ENCODE results near the gene ARHGDIA.
"Not testable (repeated sequence)": the region's sequence is repeated elsewhere in the genome, so short reads cannot be mapped to it uniquely, and the experiment has no call there.

Gene ARHGDIA

DNA sequence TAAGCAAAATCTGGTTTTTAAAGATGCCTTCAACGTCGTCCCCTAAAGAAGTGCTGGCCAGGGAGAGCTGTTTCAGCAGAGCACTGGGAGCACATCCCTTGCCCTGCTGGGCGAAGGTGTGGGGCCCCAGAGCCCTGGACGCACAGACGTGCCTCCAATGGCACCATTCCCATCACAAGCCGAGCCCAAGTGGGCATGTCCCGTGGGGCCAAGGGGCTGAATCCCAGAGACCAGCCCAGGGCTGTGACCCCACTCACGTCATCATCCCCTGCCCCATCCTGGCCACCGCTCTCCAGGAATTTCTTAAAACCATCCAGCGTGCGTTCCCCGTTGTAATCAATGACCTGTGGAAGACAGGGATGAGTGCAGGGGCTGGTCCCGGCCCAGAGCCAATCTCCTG lies 26.2 kb downstream of the ARHGDIA start:
- DNase-seq (ENCODE audit: low read depth in 1 of 2, low spot score in 1 of 2): no peak

DNA sequence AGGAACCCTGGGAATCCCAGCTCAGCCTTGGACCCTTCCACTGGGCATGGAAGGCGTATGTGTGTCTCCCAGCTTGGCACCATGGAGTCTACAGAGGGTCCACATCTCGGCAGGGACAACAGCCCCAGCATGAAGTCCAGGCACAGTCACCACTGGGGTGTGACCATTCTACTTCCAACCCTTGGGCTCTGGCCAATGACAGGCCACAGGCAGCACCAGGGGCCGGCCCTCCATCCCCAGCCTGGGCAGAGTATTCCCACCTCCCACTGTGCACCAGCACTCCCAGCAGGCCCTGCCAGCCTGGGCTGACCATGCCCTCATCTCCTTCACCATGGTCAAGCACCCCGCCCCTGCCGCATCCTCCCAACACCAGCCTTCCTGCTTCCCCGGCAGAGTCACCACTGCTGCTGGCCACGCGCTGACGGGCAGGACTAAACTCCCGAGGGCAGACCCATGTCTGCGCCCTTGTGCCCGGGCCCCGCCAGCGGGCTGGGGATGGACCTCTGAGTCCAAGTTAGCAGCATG lies 26.7 kb downstream of the ARHGDIA start:
- no peak for DNase-seq (ENCODE audit: low read depth in 1 of 2, low spot score in 1 of 2)

DNA sequence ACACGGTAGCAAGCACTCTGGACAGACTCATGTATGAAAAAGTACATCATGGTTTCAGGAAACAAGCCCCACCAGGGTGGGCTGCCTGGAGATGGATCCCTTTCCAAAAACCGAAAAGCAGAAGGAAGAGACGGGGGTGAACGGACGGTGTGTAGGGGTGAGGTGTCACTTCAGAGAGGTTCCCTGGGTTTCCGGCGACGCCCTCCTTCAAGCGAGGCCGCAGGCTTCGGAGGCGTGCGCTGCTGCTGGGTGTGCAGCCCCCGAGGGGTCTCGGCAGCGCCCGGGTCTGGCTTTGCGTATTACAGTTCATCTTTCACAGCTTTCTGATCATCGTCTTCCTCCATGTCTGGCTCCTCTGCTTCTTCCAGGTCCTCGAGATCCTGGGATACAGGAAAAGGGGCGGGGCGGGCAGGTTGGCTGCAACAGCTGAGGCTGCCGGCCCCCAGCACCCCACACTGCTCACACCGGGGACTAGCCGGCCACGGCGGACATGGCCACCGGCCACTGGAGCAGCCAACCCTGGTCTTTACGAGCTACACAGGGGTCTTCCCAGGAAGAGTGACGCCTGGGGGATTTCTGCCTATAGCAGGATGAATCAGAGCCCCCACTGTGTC lies 27.3 kb downstream of the ARHGDIA start:
- no peak for DNase-seq (ENCODE audit: low read depth in 1 of 2, low spot score in 1 of 2)

DNA sequence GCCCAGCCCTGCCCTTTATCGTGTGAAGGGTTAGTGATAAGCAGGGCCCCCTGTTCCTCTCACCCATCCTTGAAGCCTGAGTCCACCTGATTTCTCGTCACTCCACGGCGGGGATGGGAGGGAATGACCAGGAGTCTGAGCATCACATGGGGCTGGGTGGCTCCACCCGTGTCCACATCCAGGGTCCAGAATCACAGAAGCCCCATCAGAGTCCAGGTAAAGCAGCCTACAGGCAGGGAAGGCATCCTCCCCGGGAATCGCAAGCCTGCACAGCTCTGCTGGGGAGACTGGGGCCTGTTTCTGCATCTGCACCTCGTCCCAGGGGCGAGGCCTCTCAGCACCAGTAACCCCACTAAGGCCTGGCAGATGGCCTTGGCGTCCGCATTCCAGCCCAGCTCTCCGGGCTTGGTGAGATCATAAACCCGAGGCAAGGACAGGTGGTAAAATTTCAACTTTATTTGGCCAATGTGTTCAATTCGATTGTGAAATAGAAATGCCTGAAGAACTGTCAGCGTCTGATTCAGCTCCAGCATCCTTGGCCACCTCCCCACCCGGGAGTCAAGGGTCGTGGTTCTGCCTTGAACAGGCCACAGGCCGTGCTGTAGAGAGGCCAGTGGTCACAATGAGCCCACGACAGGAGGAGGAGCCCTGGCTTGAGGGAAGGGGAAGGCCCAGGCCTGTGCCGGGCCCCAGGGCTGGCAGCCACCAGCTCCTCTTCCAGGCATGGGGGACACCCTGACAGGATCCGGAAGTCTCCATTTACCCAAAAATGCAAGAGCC lies 28.2 kb downstream of the ARHGDIA start:
- DNase-seq (ENCODE audit: low read depth in 1 of 2, low spot score in 1 of 2): no peak

DNA sequence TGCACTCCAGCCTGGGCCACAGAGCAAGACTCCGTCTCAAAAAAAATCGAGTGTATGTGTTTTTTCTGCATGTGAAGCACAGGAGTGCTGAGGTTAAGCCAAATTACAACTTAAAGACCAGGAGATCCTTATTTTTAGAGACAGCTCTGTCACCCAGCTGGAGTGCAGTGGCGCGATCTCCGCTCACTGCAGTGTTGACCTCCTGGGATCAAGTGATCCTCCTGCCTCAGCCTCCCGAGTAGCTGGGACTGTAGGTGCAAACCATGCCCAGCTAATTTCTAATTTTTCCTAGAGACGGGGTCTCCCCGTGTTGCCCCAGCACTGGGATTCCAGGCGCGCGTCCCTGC lies 28.8 kb downstream of the ARHGDIA start:
- no peak for DNase-seq (ENCODE audit: low read depth in 1 of 2, low spot score in 1 of 2)

DNA sequence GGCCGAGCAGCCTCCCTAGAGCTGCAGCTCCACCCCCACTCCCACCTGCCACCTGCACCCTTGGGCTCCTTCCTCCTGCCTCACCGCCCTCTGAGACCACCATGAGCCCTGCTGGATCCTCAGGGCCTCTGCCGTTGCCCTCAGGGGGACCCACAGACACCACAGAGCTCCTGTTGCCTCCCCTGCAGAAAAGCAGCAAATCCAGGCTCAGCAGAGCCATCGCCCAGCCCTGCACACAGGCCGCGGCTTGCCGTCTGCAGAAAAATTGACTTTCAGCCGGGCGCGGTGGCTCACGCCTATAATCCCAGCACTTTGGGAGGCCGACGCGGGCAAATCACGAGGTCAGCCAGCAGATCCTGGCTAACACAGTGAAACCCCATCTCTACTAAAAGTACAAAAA lies 29.3 kb downstream of the ARHGDIA start:
- no peak for DNase-seq (ENCODE audit: low read depth in 1 of 2, low spot score in 1 of 2)

DNA sequence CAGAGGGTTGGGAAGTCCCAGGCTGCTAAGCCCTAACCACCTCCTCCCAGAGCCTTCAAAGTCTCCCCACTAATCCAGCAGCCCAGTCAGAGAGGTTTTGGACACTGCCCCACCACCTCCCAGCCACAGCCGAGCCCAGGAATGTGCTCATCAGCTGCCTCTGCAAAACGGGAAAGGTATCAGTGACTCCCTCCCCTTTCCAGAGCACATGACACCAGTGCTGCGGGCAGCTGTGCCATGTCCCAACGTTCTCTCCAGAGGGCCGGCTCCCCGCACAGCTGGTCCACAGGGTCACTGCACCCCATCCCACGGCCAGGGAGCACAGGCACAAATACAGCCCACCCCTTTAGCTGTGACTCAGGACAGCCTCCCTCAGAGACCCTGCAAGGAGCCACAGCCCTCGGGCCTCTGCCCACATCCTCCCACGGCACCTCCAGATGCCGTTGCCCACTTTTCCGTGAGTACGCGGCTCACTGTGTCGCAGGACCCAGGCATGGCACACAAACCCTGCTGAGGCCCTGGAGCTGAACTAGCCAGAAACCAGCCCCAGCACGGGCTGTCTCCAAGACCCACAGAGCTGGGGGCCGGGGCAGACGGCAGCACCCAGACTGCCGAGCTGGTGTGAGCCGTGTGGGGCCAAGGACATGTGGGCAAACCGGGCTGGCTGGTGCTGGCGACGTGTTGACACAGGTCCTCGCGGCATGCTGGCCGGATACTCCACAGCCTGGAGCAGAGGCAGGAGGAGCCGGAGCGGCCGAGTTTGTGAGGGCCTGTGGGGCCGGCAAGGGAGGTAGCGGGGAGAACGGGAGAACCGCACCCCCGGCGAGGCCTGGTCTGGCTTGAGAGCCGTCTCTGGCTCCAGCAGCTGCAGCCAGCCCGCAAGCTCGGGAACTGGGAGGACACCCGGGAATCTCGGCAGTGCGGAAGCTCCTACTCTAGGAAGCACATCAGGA lies 30.0 kb downstream of the ARHGDIA start:
- DNase-seq (ENCODE audit: low read depth in 1 of 2, low spot score in 1 of 2): no peak

DNA sequence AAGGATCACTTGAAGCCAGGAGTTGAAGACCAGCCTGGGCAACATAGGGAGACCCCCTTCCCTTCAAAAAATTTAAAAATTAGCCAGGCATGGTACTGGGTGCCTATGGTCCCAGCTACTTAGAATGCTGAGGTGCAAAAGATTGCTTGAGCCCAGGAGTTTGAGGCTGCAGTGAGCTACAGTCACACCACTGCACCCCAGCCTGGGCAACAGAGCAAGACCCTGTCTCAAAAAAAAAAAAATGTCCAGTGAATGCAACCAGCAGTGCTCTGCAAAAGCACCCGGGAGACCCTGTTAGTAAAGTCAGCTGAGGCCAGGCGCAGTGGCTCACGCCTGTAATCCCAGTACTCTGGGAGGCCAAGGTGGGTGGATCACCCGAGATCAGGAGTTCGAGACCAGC lies 31.1 kb downstream of the ARHGDIA start:
- not testable (repeated sequence) for DNase-seq (ENCODE audit: low read depth in 1 of 2, low spot score in 1 of 2)

DNA sequence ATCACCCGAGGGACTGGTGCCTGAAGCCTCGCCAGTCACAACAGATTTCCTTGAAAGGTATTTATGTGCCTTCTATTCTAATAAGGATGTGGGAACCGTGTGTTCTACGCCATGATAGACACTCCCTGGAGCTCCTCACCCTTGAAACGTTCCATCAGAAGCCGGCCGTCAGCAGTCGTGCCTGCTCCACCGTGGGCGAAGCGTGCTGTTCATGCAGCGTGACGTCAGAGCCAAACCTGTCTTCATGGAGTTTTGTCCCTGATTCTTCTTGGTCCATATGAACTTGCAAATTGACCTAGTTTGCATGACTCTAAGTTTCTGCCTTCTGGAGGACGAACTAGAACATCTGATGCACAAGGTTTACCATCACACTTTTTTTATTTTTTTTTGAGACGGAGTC lies 31.8 kb downstream of the ARHGDIA start:
- DNase-seq (ENCODE audit: low read depth in 1 of 2, low spot score in 1 of 2): no peak

DNA sequence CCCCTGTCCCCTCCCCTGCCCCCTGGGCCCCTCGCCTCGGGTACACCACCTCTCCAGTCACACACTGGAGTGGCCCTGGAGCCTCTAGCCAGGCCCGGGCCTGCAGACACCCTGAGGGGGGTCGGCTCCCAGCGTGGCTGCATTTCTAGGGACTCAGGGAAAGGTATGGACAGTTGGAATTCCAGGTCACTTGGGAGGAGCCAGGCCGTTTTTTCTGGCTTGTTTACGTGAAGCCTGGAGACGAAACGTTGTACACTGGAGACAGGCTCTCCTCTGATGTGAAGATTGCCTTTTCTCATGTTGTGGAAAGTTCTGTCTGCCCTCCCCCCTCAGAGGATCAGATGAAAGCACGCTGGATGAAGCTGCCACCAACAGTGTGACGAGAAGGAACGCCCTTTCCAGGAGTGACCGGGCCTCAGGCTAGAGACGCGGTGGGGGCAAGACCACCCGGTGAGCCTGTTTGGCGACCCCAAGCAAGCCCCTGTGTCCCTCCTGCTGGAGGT lies 32.3 kb downstream of the ARHGDIA start:
- no peak for DNase-seq (ENCODE audit: low read depth in 1 of 2, low spot score in 1 of 2)

DNA sequence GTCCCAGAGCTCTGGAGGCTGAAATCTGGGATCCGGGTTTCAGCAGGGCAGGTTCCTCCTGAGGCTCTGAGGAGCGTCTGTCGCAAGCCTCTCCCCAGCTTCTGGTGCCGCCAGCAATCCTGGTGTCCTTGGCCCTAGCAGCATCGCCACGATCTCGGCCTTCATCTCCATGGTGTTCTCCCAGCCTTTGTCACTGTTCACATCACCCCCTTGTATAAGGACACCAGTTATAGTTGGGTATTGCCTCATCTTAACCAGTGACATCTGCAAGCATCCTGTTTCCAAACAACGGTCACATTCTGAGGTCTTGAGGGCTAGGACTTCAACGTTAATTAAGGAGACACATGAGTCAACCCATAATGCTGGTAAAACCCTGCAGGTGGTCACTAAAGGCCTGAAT lies 33.5 kb downstream of the ARHGDIA start:
- DNase-seq (ENCODE audit: low read depth in 1 of 2, low spot score in 1 of 2): no peak

DNA sequence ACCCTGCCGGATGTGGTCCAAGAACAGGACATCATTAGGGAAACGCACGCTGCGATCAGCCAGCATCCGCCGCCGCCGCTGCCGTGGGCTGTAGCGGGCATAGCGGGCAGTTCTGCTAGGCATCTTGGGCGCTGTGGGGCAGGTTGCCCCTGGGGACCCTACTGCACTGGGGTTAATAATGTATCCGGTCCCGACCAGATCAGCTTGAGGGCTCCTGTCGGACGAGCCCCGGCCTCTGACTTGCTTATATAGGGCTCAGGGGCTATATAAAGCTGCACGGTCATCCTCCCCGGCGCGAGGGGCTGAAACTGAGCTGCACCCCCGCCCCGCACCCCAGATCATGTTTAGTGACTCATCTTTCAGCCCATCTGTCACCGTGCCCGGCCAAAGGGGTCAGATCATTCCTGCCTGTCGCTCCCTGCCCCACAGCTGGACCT lies 36.3 kb downstream of the ARHGDIA start, which contains the start of gene PPP1R27:
Gene PPP1R27, minus strand, starts transcription at position 220 of the 437 bp plus-strand sequence. Its CDS starts 97 bp downstream, at position 123.
- DNase-seq (ENCODE audit: low read depth in 1 of 2, low spot score in 1 of 2): no peak

DNA sequence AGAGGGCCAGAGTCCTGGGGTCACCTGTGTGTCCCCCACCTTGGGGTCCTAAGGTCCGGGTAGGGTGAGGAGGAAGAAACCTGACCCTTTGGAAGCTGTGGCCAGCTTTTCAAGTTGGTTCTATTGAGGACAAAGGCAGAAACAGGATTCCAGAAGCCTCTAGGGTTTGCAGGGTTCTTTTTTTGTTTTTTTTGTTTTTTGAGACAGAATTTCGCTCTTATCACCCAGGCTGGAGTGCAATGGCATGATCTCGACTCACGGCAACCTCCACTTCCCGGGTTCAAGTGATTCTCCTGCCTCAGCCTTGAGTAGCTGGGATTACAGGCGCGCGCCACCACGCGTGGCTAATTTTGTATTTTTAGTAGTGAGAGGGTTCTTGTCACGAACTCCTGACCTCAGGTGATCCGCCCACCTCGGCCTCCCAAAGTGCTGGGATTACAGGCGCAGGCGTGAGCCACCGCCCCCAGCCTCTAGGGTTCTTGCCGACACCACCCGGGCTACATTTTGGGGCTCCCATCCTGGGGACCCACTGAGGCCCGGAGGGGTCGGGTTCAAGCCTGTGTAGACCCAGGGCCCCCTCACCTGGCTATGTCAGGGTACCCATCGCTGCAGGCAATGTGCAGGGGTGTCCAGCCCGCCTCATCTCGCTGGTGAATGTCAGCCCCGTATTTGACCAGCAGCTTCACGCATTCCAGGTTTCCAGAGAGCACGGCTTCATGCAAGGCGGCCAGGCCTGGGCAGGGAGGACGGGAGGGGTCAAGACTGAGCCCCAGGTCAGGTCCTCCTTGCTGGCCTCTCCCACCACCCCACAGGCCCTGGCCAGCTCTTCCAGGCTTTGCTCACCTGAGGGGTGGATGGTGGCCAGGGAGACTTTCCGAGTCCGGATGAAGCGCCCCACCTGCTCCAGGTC lies 37.0 kb downstream of the ARHGDIA start:
- no peak for DNase-seq (ENCODE audit: low read depth in 1 of 2, low spot score in 1 of 2)

DNA sequence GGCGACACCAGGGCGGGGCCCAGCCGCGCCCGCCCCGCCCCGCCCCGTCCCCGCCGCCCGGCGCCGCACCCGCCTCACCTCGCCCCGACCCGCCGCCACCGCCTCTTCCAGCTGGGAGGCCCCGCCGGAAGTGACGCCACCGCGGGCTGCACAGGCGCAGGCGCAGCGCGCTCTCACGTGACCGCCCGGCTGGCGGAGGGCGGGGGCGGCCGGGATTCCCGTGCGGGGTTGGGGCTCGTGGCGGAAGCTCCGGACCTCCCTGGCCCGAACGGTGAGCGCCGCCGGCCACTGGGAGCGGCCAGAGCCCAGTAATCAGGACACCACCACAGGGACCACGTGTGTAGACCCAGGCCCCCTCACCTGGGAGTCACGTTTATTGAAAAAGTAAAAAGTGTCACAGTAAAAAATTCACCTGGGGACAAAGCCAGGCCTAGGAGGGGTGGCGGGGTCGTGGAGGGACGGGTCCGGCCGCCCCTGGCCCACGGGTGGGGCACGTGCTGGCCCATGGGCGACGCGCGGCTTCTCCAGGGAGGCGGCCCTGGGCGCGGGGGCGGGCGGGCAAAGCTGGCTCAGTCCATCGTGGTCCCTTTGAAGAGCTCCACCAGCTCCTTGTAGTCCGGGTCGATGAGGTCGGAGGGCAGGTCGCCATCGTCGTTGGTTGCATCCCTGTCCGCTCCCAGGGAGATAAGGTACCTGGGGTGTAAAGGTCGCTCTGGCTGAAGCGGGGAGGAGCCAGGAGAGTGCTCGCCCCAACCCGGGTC lies 37.8 kb downstream of the ARHGDIA start, which contains the start of gene MCRIP1:
Gene MCRIP1, minus strand, starts transcription at position 132 of the 761 bp plus-strand sequence. CDS start 8,785 bp downstream, outside the sequence.
- peak; percentile 92 to 94 for DNase-seq (ENCODE audit: low read depth in 1 of 2, low spot score in 1 of 2)

DNA sequence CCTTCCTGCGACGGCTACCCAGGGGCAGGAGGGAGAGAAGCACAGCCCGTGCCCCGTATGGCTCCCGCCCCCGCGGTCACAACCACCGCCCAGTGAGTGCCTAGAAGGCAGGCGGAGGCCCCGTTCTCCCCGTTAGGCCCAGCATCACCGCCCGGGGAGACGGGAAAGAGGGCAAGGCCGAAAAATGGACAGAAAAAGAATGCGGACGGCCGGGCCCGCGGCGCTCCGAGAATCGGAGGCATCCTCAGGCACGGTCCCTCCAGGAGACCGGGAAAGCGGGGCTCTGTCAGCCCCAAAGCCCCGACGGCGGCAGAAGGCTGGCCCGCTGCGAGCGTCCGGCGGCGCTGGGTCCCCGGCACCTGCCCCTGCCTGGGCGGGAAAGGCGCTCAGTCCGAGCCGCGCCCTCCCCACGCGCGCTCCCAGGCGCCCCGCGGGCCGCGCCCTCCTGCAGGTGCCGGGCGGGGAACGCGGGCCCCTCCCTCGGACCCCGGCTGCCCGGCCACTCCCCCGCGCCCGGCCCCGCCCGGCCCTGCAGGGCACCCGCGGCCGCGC lies 38.5 kb downstream of the ARHGDIA start:
- DNase-seq (ENCODE audit: low read depth in 1 of 2, low spot score in 1 of 2): peak in 1 of 2 donors; percentile 23

DNA sequence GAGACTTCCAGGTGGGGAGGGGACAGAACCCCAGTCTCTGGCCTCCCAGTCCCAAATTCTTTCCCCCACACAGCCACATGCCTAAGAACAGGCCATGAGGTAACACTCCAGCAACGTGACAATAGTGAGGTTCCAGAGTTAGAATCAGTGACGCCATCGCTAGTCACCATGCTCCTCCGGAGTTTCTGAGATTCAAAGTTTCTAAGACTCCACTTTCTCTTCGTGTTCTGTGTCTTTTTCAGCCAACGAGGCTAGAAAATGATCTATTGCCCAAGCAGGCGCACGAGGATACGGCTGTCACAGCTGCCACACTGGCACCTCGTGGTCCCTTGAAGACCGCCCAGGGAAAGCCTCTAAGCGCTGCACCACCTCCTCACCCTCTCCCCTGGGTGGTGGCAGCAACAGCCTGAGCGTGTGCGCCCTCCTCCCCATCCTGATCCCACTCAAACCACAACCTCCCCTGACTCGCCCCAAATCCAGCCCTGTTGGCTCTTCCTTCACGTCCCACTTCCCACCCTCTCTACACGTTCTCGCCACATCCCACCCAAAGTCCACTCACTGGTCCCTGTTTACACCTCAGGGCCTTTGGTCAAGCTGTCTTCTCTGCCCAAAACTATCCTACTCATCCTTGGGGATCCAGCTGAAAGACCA lies 39.1 kb downstream of the ARHGDIA start:
- DNase-seq (ENCODE audit: low read depth in 1 of 2, low spot score in 1 of 2): peak; percentile 28 to 38

DNA sequence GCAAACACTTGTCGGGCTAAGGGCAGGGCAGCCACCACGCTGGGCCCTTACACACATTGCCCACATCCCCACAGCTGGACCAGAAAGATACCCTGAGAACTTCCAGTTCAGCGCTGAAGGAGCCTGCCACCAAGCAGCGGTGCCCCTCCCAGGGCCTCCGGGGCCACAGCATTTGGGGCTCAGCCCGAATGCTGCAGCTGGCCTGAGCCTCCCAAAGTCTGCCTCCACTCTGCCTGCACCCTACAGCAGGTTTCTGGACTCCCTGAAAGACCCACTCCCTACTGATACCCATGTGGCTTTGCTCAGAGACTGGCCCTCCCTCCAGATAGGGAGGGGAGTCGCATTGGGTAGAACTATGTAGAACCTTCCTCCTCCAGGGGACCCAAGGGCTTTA lies 39.6 kb downstream of the ARHGDIA start:
- peak in 1 of 2 donors; percentile 6 for DNase-seq (ENCODE audit: low read depth in 1 of 2, low spot score in 1 of 2)

DNA sequence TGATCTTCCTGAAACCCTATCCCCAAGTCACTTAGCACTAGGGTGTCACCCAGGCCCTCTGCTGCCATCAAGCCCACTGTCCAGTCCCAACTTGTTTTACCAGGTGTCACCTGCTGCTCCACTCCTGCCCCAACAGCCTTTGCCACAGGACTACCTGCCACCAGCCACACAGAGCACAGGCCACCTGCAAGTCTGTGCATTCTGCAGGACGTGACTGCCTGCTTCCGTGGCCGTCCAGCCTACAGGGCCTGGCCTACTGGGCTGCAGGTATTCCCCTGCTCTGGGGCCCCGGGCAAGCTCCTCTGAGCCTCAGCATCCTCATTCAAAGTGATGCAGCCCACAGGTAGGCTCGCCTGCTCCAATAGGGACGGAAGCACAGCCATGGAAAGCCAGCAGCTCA lies 41.3 kb downstream of the ARHGDIA start:
- no peak for DNase-seq (ENCODE audit: low read depth in 1 of 2, low spot score in 1 of 2)

All from activated CD4-positive, alpha-beta T cell treated with anti-CD3 and anti-CD28 coated beads, Interleukin-2, amount 50 U/mL, for 24 hours (primary cell).